AG10803 (cell line): ENCODE measurements around the gene B3GALT6.

Experiments
- DNase-seq: peaks from one replicate; pipeline ENCODE4 v3.0.0; 2010; ENCODE audit warnings: low read depth
- H3K4me3 ChIP-seq: 2 replicates; pipeline ENCODE4 v1.5.1; 2011; ENCODE audit warnings: mild to moderate bottlenecking, low read length, control low read depth
- CTCF ChIP-seq: conservative IDR thresholded peaks from 2 replicates; pipeline ENCODE4 v1.5.1; 2011; ENCODE audit warnings: mild to moderate bottlenecking, low read length, control low read depth, inconsistent platforms

The B3GALT6 gene

GRCh38 chr1:1240822-1241587, 9.0 kb downstream of the B3GALT6 start:
- DNase-seq = no peak
- no peak overlapping the region for H3K4me3 ChIP-seq

GRCh38 chr1:1241588-1242219, 9.7 kb downstream of the B3GALT6 start:
- H3K4me3 ChIP-seq = no peak overlapping the region
- no peak for DNase-seq
- no peak for TF ChIP-seq CTCF

More at GRCh38 chr1:1240822-1241587, 9.0 kb downstream of the B3GALT6 start:
- TF ChIP-seq CTCF = no peak

- no peak overlapping the region for H3K4me3 ChIP-seq
- no peak for DNase-seq
- no peak for TF ChIP-seq CTCF
Observed at GRCh38 chr1:1242461-1243265, 10.6 kb downstream of the B3GALT6 start.

- no peak for TF ChIP-seq CTCF
- H3K4me3 ChIP-seq = no peak overlapping the region
- no peak for DNase-seq
Observed at GRCh38 chr1:1243266-1243660, 11.2 kb downstream of the B3GALT6 start.

- DNase-seq = no peak
- H3K4me3 ChIP-seq = no peak overlapping the region
- TF ChIP-seq CTCF = no peak
Observed at GRCh38 chr1:1243807-1244191, 11.8 kb downstream of the B3GALT6 start.

- no peak for TF ChIP-seq CTCF
- no peak overlapping the region for H3K4me3 ChIP-seq
- DNase-seq = no peak
Observed at GRCh38 chr1:1244192-1244811, 12.3 kb downstream of the B3GALT6 start.
